Right ventricle myocardium inferior (tissue), 1 donor: ENCODE data around the gene WRNIP1. TPM values are rescaled to one million over a fixed set of nuclear protein-coding genes. Genes with fewer than 3 reads are reported as not detected.

ENCODE experiments used
- ATAC-seq: fragments of 200-7000 bp; cut with Tn5 transposase; one replicate; pipeline ENCODE4 v1.9.1; 2020; ENCODE audit warnings: mild to moderate bottlenecking, moderate library complexity
- DNase-seq: peaks from one replicate; pipeline ENCODE4 v3.0.0; 2021; ENCODE audit errors: missing footprints
- intact Hi-C: fragments of 100-400 bp; cut with DNase I; formaldehyde crosslinking; loops from one replicate; pipeline ENCODE4 v1.11.0; 2022
- long read RNA-seq: library from polyadenylated mRNA; unstranded; transcript quantifications from one replicate; pipeline ENCODE4 v2.0.0, GENCODE V29; 2021
- total RNA-seq: library from RNA; stranded (reverse); fragmentation: NEBNext Ultra II Directional; extraction: Animal tissue kit (Norgen Biotek cat#: 25700); gene quantifications from one replicate; pipeline ENCODE4 v1.2.1, GENCODE V29; 2021
- donor health status: DM: no; HTN: yes; CAD: no; lungs with severe emphysema.

The WRNIP1 gene
- 40.8 TPM for total RNA-seq
- long read RNA-seq, transcript WRNIP1-204 (7 exons, 2,670 nt): major isoform, 133 of 141 reads
- long read RNA-seq, partial matches to known transcripts: 3 of 141 reads
- long read RNA-seq, other reads (novel, unspliced or antisense): 2 of 141 reads

DNA sequence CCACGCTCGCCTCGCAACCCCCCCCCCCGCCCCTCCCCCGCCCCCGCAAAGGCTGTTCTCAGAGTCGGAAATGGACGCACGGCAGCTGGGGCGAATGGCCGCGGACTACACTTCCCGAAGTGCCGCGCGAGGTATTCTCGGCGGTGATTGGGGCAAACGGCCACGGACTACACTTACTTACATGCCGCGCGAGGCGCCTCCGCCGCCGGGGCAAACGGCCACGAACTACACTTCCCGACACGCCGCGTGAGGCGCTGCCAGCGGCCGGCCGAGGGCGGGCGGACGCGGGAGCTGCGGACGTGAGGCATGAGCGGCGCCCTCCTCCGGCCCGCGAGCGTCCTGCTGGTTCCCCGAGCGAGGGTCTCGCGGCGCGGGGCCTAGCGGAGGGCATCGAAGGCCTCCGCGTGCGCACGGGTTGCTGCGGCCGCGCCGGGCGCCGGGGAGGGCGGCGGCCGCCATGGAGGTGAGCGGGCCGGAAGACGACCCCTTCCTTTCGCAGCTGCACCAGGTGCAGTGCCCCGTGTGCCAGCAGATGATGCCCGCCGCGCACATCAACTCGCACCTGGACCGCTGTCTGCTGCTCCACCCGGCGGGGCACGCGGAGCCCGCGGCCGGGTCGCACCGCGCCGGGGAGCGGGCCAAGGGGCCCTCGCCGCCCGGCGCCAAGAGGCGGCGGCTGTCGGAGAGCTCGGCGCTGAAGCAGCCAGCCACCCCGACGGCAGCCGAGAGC is at the start of gene WRNIP1:
Gene WRNIP1, plus strand, starts transcription at position 228 of the 730 bp plus-strand sequence. Its CDS starts 230 bp downstream, at position 458.
- ATAC-seq: peak; percentile 96
- DNase-seq: peak; percentile 99
- intact Hi-C loops: no loop called here

GRCh38 chr6:2715737-2716136 is 49.5 kb upstream of the WRNIP1 start:
- ATAC-seq: no peak

DNA sequence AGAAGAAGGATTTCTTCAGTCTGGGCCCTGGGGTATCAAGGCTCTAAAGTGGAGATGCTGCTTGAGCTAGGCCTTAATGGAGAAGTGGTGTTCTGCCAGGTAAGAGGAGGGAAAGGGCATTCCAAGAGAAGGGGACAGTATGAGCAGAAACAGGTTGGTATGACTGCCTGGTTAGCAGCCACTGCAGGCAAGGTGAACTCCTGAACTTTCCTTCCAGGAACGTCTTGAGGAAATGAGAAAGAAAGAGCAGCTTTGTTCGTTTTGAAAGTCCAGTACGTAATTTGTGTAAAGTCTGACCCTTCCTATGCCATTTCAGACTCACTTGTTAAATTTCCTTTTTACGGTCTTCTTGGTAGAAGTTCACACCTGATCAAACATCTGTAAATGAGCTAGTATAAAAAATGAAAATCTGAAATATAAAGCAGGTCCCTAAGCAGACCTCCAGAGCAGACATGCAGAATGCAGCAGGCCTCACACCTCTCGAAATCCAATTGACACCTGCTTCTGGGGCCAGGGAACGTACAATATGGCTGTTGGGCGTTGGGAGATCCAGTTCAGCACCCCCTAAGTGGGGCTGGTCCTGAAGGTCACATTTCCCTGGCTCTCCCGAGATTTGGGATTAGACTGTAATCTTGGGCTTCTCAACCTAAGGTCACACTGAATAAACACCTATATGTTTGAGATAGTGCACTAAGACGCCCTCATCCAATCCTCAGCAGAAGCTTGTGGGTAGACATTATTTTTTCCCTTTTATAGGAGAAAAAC is 48.1 kb upstream of the WRNIP1 start:
- ATAC-seq (no peak), DNase-seq (no peak)
- intact Hi-C loops: no loop called here

More at GRCh38 chr6:2715737-2716136, 49.5 kb upstream of the WRNIP1 start:
- intact Hi-C loops: no loop called here
- no peak for DNase-seq

DNA sequence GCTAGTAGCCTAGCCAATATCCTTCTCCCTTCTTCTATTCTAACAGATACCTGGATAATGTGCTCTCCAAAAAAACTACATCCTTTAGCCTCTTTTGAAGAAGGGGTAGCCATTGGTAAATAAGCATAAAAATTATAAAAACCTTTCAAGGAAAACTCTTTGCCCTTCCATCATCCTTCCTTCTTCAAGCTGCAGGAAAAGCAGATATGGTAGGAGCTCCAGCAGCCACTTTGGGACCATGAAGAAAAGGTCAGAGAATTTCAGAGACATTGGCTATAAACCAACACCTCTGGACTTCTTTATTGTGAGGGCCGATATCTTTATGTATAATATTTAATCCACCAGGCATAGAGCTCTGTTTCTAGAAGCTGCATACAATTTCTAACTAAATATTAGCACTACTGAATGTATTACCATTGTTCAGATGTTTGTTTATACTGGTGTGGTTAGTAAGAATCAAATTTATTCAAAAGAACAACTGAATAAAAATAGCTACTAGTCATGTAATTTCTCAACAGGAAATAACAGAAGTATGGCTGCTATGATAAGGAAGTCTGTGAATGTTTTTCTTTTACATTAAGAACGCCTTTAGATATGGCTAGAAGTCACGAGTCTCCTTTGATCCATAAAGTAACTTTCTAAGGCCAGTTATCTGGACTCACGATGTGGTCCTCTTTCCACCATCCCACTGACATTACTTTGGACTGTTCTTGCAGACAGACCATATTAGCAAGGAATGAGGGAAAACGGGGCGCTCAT is 46.7 kb upstream of the WRNIP1 start:
- DNase-seq (no peak), ATAC-seq (no peak)
- intact Hi-C loops: no loop called here

DNA sequence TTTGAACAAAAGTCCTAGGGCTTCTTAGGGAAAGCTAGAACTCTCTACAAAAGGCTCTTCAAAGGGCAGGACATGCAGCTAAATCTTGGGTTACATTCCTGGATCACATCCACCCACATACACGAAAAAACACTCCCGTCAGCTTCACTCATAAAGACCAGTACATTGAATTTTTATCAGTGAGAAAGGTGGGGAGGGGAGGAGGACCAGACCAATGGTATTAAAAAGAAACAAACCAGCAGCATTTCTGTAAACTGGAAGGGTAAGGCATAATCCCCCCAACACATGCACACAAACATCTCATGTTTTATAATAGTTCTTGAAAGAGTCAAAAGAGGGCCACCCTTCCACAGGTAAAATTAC is 46.1 kb upstream of the WRNIP1 start:
- intact Hi-C loops: no loop called here
- ATAC-seq: no peak
- DNase-seq: no peak

DNA sequence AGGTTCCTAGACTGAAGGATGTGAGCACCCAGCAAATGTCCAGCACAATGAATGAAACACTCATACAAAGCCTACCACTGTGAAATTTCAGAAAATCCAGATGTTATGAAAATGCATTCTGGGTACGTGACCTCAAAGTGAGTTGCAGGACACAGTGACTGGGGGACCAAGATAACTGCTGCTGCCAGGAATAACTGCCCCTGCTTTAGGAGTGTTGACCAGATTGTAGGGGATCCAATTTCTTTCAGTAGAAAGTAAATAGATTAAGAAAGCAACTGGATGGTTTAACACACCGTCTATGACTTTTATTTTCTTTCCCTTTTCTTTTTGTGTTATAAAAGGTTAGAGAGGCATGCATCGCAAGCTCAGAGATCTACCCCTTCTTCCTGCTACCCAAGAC is 44.0 kb upstream of the WRNIP1 start:
- ATAC-seq (no peak), DNase-seq (no peak)
- intact Hi-C loops: no loop called here

- no peak for ATAC-seq
- DNase-seq: no peak
- intact Hi-C loops: no loop called here
Measured at GRCh38 chr6:2725364-2725988, 39.7 kb upstream of the WRNIP1 start.

DNA sequence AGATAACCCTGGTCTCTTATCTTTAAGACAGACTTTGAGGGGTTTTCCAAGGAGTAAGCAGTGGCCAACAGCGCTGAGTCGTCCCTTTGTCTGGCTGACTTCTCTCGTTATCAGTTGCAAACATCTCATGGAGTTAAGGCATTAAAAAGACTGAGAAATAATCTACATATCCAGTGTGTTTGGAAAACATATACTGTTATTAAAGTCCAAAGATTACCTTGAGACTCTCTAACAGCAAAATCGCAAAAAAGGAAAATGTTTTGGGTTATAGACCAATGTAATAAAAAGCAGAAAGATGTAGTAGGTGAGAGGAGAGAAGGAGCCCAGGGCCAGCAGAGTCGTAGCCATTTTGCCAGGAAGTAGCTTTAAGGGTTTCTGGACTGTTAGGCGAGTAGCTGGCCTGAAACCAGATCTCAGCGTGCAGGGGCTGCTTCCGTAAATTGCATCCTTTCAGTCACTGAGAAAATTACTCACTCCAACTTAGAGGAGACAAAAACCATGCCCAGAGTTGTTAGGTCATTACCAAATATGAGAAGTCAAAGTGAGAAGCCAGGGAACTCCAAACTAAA is 39.1 kb upstream of the WRNIP1 start:
- no peak for DNase-seq
- ATAC-seq: no peak
- intact Hi-C loops: no loop called here

- intact Hi-C loops: no loop called here
- no peak for DNase-seq
- no peak for ATAC-seq
Measured at GRCh38 chr6:2729921-2730320, 35.3 kb upstream of the WRNIP1 start.

DNA sequence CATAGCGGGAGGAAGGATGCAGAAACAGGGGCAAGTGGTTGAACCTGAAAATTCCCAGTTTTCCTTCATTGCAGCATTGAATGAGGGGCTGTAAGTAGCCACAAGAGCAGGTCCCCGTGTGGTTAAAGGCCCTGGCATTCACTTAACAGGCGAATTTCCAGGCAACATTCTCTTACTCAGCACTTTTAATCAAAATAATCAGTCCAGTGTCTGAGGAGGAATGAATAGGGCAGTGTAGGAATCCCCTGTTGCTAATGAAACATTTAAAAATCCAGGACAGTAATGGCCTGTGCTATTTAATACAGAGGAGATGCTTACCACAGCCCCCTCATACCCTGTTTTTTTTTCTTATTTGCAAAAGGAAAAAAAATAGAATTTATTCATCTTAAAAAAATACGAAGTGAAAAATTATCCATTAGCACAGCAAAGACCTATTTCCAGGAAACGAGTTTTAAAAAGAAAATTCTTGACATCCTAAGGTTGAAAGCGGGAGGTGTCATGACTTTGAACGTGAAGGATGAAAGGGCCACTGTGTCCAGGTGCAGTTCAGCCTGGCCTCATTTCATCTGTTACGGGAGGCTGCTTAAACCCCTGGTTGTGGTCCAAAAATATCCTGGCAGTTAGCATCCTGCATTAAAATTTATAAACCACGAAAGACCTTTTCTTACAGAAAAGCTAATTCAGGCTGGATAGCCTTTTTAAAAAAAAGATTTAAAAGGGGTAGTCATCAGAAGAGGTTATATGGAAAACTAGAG is 34.7 kb upstream of the WRNIP1 start:
- intact Hi-C loops: no loop called here
- DNase-seq: no peak
- ATAC-seq: no peak

GRCh38 chr6:2731281-2731909 is 33.8 kb upstream of the WRNIP1 start:
- no peak for ATAC-seq
- intact Hi-C loops: no loop called here
- DNase-seq: no peak

DNA sequence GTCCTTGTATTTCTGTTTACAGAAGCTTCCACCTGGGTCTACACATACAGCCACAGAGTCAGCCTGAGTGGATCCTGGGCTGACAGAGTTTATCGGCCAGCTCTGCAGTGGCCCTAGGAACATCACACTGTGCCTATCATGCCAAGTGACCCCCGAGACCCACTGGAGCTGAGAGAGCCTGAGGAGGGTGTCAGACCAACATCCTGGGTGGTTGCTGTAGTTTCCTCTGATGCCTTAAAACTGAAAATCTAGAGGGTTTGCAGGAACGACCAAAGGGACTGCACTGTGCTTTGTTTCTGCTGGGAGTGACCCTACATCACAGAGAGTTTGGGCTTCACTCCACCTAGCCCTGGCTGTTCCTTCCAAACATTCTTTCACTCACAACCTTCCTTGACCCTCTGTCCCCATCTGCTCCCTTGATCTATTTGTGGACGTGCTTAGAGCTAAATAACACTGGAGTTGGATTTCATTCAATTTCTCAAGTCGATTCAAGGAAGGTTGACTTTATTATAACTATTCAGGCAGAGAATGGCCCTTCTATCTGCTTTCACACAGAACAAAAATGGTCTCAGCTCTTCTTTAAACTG is 32.6 kb upstream of the WRNIP1 start:
- intact Hi-C loops: no loop called here
- peak; percentile 78 for ATAC-seq

DNA sequence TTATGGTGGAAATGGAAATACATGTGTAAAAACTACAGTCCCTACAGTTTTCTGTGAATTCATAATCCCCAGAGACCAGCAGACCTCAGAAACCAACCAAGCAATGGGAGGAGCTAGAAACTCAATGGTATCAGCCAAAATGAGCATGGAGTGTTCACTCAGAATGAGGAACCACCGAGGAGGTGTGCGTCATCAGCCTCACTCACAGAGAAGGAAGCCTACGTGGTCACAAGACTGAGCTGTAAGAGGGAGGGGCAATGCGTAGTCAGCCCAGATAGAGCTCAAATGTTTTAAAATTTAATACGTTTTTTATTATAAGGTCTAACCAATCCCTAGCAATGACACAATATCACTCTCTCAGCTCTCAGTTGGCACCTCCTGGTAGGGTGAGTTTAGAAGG is 31.9 kb upstream of the WRNIP1 start:
- DNase-seq (peak; percentile 89), ATAC-seq (peak; percentile 61)
- intact Hi-C loops: no loop called here

More for the DNA sequence above, 32.6 kb upstream of the WRNIP1 start:
- no peak for DNase-seq

- DNase-seq (peak; percentile 68), ATAC-seq (peak; percentile 85)
- intact Hi-C loops: no loop called here
Measured at GRCh38 chr6:2733736-2734480, 31.3 kb upstream of the WRNIP1 start.

GRCh38 chr6:2734488-2735166 is 30.6 kb upstream of the WRNIP1 start:
- no peak for ATAC-seq
- intact Hi-C loops: no loop called here

DNA sequence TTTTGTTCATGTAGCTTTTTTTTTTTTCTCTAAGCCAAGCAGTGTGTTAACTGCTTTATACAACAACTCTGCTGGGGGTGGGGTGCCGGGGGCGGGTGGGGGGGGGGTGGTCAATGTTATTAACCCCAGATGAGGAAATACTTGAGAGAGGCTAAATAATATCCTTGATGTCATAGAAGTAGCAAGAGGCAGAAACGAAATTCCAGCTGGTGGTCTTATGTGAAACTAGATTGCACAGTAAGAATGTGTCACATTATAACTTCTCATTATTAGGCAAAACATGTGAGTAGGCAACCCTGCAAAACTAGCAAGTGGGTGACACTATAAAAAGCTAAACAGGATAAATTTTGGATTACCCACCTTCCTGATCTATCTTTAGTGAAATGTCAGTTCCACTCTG is 27.3 kb upstream of the WRNIP1 start:
- DNase-seq (no peak), ATAC-seq (no peak)
- intact Hi-C loops: no loop called here

More at GRCh38 chr6:2734488-2735166, 30.6 kb upstream of the WRNIP1 start:
- no peak for DNase-seq
